DOHH2 (cell line): ENCODE results near the gene RAMACL.

Source experiments
- EZH2phosphoT487 ChIP-seq: fragments of 200-600 bp; sonication (generic); IDR thresholded peaks from 2 replicates; pipeline ENCODE4 v1.6.1; 2017; ENCODE audit warnings: borderline replicate concordance, mild to moderate bottlenecking, antibody characterized with exemption, low read length, moderate library complexity, mixed read lengths
- TF ChIP-seq, protein P1 (sequence below): fragments of 200-600 bp; sonication (generic); IDR thresholded peaks from one replicate; pipeline ENCODE4 v1.5.1; 2014; ENCODE audit warnings: antibody characterized with exemption, mild to moderate bottlenecking, low read depth, low read length; ENCODE audit not compliant: poor library complexity, severe bottlenecking

DNA sequence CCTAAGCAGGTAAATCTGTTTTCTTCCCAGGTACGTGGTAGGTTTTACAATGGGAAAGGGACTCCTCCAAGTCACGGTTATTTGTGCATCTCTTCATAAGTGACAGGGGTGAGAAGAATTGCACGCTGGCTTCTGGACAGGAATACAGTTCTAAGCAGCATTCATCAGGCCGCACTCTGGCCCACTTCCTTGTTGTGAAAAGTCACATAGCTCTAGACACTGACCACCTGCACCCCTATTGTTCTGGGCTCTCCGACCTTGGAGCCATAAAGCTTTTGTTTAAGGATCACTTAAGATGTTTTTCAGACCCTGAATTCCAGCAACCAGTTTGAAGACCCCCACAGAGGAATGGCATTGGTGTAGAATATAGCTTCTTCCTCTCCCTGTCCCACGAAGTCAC lies 31.4 kb downstream of the RAMACL start:
- TF ChIP-seq, protein P1, sequence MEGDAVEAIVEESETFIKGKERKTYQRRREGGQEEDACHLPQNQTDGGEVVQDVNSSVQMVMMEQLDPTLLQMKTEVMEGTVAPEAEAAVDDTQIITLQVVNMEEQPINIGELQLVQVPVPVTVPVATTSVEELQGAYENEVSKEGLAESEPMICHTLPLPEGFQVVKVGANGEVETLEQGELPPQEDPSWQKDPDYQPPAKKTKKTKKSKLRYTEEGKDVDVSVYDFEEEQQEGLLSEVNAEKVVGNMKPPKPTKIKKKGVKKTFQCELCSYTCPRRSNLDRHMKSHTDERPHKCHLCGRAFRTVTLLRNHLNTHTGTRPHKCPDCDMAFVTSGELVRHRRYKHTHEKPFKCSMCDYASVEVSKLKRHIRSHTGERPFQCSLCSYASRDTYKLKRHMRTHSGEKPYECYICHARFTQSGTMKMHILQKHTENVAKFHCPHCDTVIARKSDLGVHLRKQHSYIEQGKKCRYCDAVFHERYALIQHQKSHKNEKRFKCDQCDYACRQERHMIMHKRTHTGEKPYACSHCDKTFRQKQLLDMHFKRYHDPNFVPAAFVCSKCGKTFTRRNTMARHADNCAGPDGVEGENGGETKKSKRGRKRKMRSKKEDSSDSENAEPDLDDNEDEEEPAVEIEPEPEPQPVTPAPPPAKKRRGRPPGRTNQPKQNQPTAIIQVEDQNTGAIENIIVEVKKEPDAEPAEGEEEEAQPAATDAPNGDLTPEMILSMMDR = no peak
- TF ChIP-seq EZH2phosphoT487 = no peak
